ENCODE results near the gene KMT2C. TPM values are rescaled to one million over a fixed set of nuclear protein-coding genes. Genes with fewer than 3 reads are reported as not detected.

KMT2C gene
- total and polyA plus RNA-seq, 4 donors, result 6.3 to 35.3 (median 19.3) TPM

- no peak overlapping the region for H3K27ac ChIP-seq (ENCODE audit: low read depth in 1 of 2, low read length in 2 of 2)
- no peaks in the 10 kb centered on the region for H3K27me3 ChIP-seq (ENCODE audit: control insufficient read depth in 4 of 4, insufficient read depth in 4 of 4, low read length in 3 of 4)
- H3K9ac ChIP-seq (ENCODE audit: low read depth in 1 of 2, low read length in 2 of 2), result no peak overlapping the region
- WGBS, result 54% methylated on average over 5 of the region's 5 CpGs
- H3K9me3 ChIP-seq (ENCODE audit: control insufficient read depth in 4 of 4, low read length in 3 of 4), result peaks cover 0 to 2% (median 0%) of the 10 kb centered on the region in 4 donors
- DNase-seq (ENCODE audit: low spot score), result no peak
- TF ChIP-seq, protein P1, sequence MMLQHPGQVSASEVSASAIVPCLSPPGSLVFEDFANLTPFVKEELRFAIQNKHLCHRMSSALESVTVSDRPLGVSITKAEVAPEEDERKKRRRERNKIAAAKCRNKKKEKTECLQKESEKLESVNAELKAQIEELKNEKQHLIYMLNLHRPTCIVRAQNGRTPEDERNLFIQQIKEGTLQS (IDR thresholded peaks at IDR 0.05), result no peak
- TF ChIP-seq EGR1 (IDR thresholded peaks at IDR 0.05; ENCODE audit: low read depth in 2 of 2), result no peak
- TF ChIP-seq REST (IDR thresholded peaks at IDR 0.05), result no peak
- no peak for TF ChIP-seq SP1 (IDR thresholded peaks at IDR 0.05)
- no peak for TF ChIP-seq HNF4G (IDR thresholded peaks at IDR 0.05)
- TF ChIP-seq MAX (IDR thresholded peaks at IDR 0.05), result no peak
- no peak for TF ChIP-seq YY1 (IDR thresholded peaks at IDR 0.05)
- no peak for TF ChIP-seq RAD21 (IDR thresholded peaks at IDR 0.05)
- no peaks in the 10 kb centered on the region for H3K36me3 ChIP-seq (ENCODE audit: control insufficient read depth in 4 of 4, insufficient read depth in 3 of 4, low read depth in 1 of 4, low read length in 3 of 4)
- H3K4me1 ChIP-seq (ENCODE audit: control insufficient read depth in 4 of 4, insufficient read depth in 4 of 4, low read length in 3 of 4), result no peaks in the 10 kb centered on the region
- H3K4me3 ChIP-seq (ENCODE audit: low read depth in 1 of 3, low read length in 3 of 3), result no peak overlapping the region
Measured at GRCh38 chr7:152402384-152403250, 33.2 kb downstream of the KMT2C start.

GRCh38 chr7:152399344-152399743 is 36.5 kb downstream of the KMT2C start:
- H3K27ac ChIP-seq (ENCODE audit: low read depth in 1 of 2, low read length in 2 of 2), result no peak overlapping the region
- H3K4me3 ChIP-seq (ENCODE audit: low read depth in 1 of 3, low read length in 3 of 3), result no peak overlapping the region
- H3K4me1 ChIP-seq (ENCODE audit: control insufficient read depth in 4 of 4, insufficient read depth in 4 of 4, low read length in 3 of 4), result no peaks in the 10 kb centered on the region
- TF ChIP-seq NR2F2 (IDR thresholded peaks at IDR 0.05), result no peak
- no peak for TF ChIP-seq EGR1 (IDR thresholded peaks at IDR 0.05; ENCODE audit: low read depth in 2 of 2)
- TF ChIP-seq HNF4G (IDR thresholded peaks at IDR 0.05), result no peak
- TF ChIP-seq SP1 (IDR thresholded peaks at IDR 0.05), result no peak
- TF ChIP-seq GABPA (IDR thresholded peaks at IDR 0.05 in 1 of 2, conservative IDR thresholded peaks at IDR 0.05 in 1 of 2), result no peak
- no peak for TF ChIP-seq FOXA1 (IDR thresholded peaks at IDR 0.05)
- TF ChIP-seq MAX (IDR thresholded peaks at IDR 0.05), result no peak
- no peak for TF ChIP-seq HNF4A (conservative IDR thresholded peaks at IDR 0.05)
- no peak for TF ChIP-seq RAD21 (IDR thresholded peaks at IDR 0.05)
- no peak for TF ChIP-seq YY1 (IDR thresholded peaks at IDR 0.05)
- TF ChIP-seq RXRA (IDR thresholded peaks at IDR 0.05), result no peak
- no peak for TF ChIP-seq TAF1 (conservative IDR thresholded peaks at IDR 0.05)
- no peaks in the 10 kb centered on the region for H3K36me3 ChIP-seq (ENCODE audit: control insufficient read depth in 4 of 4, insufficient read depth in 3 of 4, low read depth in 1 of 4, low read length in 3 of 4)
- DNase-seq (ENCODE audit: low spot score), result no peak
- H3K9ac ChIP-seq (ENCODE audit: low read depth in 1 of 2, low read length in 2 of 2), result no peak overlapping the region
- no peaks in the 10 kb centered on the region for H3K9me3 ChIP-seq (ENCODE audit: control insufficient read depth in 4 of 4, low read length in 3 of 4)
- no peaks in the 10 kb centered on the region for H3K27me3 ChIP-seq (ENCODE audit: control insufficient read depth in 4 of 4, insufficient read depth in 4 of 4, low read length in 3 of 4)

All from liver (tissue), 9 donors.